ENCODE results near the gene CD82. TPM values are rescaled to one million over a fixed set of nuclear protein-coding genes. Genes with fewer than 3 reads are reported as not detected.
A peak's percentile ranks its signal among the peaks of the same experiment; 100 is the strongest.

Gene CD82
- total RNA-seq, 1 experiment from 2014 or later: 4.5 TPM

GRCh38 chr11:44564166-44564565, 1.3 kb upstream of the CD82 start:
- Histone ChIP-seq H3K79me1 (ENCODE audit: insufficient read depth, low read depth, low read length, poor library complexity, severe bottlenecking) (no peaks in the 10 kb centered on the region), H3K79me2 (ENCODE audit: insufficient read depth, low read length) (no peaks in the 10 kb centered on the region), H3K23ac (ENCODE audit: insufficient read length, low read depth, low read length) (no peak overlapping the region), H3K4ac (ENCODE audit: low read depth, low read length) (no peak overlapping the region), H2AFZ (ENCODE audit: low read length) (no peak overlapping the region), H3T11ph (ENCODE audit: low read length) (no peak overlapping the region), H3K56ac (ENCODE audit: insufficient read length, low read depth, low read length) (no peak overlapping the region), H4K5ac (ENCODE audit: insufficient read length, low read depth, low read length) (no peak overlapping the region), H3K4me1 (ENCODE audit: insufficient read depth, low read length) (no peaks in the 10 kb centered on the region; the same call in 1 of the 2 replicates), H3K18ac (ENCODE audit: insufficient read length, low read depth, low read length) (no peak overlapping the region), H3K27ac (ENCODE audit: insufficient read length, low read depth, low read length) (no peak overlapping the region), H4K20me1 (ENCODE audit: control insufficient read depth, insufficient read depth, insufficient read length) (no peaks in the 10 kb centered on the region), H3K9me3 (ENCODE audit: control insufficient read depth, low read depth, low read length) (no peaks in the 10 kb centered on the region), H4K91ac (ENCODE audit: insufficient read length, low read depth, low read length) (no peak overlapping the region), H2BK5ac (ENCODE audit: insufficient read length, low read length) (no peak overlapping the region), H3K27me3 (ENCODE audit: insufficient read depth, low read length) (peaks cover 2% of the 10 kb centered on the region; the same call in 1 of the 2 replicates), H3K4me2 (ENCODE audit: insufficient read depth, insufficient read length, low read length) (no peak overlapping the region), H2BK12ac (ENCODE audit: insufficient read length, low read depth, low read length) (no peak overlapping the region), H2BK120ac (ENCODE audit: low read depth, low read length, poor library complexity, severe bottlenecking) (no peak overlapping the region), H3K23me2 (ENCODE audit: insufficient read length, low read depth, low read length, poor library complexity, severe bottlenecking) (peaks cover 9% of the 10 kb centered on the region), H2BK15ac (ENCODE audit: low read depth, low read length) (no peak overlapping the region), H2BK20ac (ENCODE audit: low read depth, low read length, poor library complexity, severe bottlenecking) (no peak overlapping the region), H3K9ac (ENCODE audit: extremely low read depth, insufficient read length, low read length) (no peak overlapping the region), H4K8ac (replicated peaks; ENCODE audit: insufficient read length, low read depth, low read length) (no peak overlapping the region), H3K14ac (ENCODE audit: insufficient read depth, low read length) (no peak overlapping the region), H2AK5ac (ENCODE audit: insufficient read length, low read length) (no peak overlapping the region)
- no peaks in the 10 kb centered on the region for H3K36me3 Mint-ChIP-seq (ENCODE audit: insufficient read depth in 1 of 3, low read depth in 3 of 3)
- H3K27me3 Mint-ChIP-seq (ENCODE audit: low read depth): peaks cover 59% of the 10 kb centered on the region
- H3K27ac Mint-ChIP-seq: no peak overlapping the region
- no CpG with 5 or more reads among the region's 7 CpGs for WGBS (ENCODE audit: extremely low coverage, insufficient read length, low lambda C conversion rate)
- DNase-seq: no peak
- no peak for TF ChIP-seq CTCF (conservative IDR thresholded peaks at IDR 0.05)
- peak overlapping the region in 1 of 2 experiments; percentile 62; a peak in 2 of 5 replicates for H3K4me3 Mint-ChIP-seq
- H3K4me1 Mint-ChIP-seq: peaks cover 46 to 50% of the 10 kb centered on the region in 2 experiments
- no peaks in the 10 kb centered on the region for H3K9me3 Mint-ChIP-seq
